ENCODE measurements around the gene PCMT1.
"Not testable (repeated sequence)": the region's sequence is repeated elsewhere in the genome, so short reads cannot be mapped to it uniquely, and the experiment has no call there.

PCMT1 gene

DNA sequence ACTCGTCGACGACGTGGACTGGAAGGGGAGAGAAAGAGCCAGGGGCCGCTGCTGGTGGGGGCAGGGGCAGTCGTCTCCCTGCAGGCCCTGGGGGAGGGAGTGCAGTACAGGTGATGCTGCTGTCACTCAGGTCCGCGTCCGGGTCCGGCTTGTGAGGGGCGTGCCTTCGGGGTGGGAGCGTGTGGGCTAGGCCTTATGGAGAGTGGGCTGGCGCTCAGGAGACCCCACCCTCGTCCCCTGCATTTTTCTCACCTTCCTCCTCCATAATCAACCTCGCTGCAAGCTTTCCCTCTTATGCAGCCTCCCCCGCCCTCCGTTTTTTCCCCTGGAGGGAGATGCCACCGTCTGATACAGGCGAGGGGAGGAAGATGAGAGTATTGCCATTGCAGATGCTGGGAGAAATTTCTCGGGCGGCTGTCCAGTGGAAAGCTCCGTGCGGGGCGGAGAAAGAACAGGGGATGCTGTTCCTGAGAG is 632 bp downstream of the PCMT1 start:
- peak overlapping the region; percentile 75 for H3K4me3 ChIP-seq (ENCODE audit: low read depth, low read length)
- TF ChIP-seq, protein P1, sequence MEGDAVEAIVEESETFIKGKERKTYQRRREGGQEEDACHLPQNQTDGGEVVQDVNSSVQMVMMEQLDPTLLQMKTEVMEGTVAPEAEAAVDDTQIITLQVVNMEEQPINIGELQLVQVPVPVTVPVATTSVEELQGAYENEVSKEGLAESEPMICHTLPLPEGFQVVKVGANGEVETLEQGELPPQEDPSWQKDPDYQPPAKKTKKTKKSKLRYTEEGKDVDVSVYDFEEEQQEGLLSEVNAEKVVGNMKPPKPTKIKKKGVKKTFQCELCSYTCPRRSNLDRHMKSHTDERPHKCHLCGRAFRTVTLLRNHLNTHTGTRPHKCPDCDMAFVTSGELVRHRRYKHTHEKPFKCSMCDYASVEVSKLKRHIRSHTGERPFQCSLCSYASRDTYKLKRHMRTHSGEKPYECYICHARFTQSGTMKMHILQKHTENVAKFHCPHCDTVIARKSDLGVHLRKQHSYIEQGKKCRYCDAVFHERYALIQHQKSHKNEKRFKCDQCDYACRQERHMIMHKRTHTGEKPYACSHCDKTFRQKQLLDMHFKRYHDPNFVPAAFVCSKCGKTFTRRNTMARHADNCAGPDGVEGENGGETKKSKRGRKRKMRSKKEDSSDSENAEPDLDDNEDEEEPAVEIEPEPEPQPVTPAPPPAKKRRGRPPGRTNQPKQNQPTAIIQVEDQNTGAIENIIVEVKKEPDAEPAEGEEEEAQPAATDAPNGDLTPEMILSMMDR (IDR thresholded peaks at IDR 0.05; ENCODE audit: borderline replicate concordance, insufficient read depth, low read depth, low read length) = no peak

DNA sequence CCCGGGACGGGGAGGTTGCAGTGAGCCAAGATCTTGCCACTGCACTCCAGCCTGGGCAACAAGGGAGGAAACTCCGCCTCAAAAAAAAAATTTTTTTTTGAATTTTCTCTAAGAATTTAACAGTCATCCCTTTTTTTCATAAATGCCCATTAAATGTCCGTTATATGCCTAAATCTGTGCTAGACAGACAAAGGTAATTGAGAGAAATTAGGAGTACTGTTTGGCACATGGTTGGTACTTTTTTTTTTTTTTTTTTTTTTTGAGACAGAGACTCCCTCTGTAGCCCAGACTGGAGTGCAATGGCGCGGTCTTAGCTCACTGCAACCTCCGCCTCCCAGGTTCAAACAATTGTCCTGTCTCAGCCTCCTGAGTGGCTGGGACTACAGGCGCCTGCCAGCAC is 1.7 kb downstream of the PCMT1 start:
- TF ChIP-seq, protein P1 (IDR thresholded peaks at IDR 0.05; ENCODE audit: borderline replicate concordance, insufficient read depth, low read depth, low read length) = no peak
- no peak overlapping the region for H3K4me3 ChIP-seq (ENCODE audit: low read depth, low read length)

DNA sequence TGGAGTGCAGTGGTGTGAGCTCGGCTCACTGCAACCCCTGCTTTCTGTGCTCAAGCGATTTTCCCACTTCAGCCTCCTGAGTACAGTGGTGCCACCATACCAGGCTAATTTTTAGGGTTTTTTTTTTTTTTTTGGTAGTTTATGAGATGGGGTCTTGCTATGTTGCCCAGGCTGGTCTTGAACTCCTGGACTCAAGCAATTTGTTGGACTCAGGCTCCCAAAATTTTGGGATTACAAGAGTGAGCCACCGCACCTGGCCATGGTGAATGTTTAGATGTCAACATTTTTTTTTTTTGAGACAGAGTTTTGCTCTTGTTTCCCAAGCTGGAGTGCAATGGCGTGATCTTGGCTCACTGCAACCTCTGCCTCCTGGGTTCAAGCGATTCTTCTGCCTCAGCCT is 2.4 kb downstream of the PCMT1 start:
- not testable (repeated sequence) for H3K4me3 ChIP-seq (ENCODE audit: low read depth, low read length)

DNA sequence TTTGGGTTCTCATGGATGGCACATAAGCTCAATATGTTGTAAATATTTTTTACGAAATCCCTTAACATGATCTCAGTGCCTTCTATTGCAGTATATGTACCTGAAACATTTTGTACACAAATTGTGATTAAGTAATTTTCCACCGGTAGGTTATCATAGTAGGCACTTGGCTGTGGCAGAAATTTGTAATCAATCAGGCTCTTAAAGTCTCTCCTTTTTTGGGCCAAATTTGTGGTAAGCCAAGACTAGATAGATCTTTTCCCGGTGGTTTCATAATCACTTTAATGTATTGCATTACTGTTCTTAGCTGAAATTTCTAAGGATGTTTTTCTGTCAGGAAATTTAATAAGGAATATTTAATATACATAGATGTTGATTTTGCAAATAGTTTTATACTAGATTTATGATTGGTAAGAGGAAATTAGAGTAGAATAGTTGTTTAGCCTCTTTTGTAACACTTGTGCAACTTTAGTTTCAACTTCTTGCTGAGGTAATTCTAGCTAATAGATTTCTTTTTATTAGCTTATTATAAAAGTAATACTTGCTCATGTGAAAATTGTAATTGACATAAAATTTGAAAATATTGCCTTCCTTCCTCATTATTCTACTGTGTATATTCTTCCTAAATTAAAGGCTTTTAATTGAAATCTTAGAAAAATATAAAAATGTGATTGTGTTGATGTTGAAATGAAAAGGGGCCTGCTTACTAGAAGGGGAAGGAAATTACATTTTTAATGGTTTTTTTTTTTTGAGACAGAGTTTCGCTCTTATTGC is 3.2 kb downstream of the PCMT1 start:
- no peak overlapping the region for H3K4me3 ChIP-seq (ENCODE audit: low read depth, low read length)
- TF ChIP-seq, protein P1 (IDR thresholded peaks at IDR 0.05; ENCODE audit: borderline replicate concordance, insufficient read depth, low read depth, low read length) = no peak

DNA sequence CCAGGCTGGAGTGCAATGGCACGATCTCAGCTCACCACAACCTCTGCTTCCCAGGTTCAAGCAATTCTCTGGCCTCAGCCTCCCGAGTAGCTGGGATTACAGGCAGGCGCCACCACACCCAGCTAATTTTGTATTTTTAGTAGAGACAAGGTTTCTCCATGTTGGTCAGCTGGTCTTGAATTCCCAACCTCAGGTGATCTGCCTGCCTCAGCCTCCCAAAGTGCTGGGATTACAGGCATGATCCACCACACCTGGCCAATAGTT is 3.8 kb downstream of the PCMT1 start:
- not testable (repeated sequence) for H3K4me3 ChIP-seq (ENCODE audit: low read depth, low read length)

DNA sequence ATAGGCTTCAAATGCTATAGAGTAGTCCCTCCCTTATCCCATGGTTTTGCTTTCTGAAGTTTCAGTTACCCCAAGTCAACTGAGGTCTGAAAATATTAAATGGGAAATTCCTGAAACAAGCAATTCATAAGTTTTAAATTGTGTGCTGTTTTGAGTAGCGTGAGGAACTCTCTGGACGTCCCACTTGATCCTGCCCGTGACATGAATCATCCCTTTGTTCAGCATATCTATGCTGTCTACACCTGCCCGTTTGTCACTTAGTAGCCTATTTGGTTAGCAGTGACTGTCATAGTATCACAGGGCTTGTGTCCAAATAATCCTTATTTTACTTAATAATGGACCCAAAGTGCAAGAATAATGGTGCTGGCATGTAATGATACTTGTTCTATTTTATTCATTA is 5.0 kb downstream of the PCMT1 start:
- no peak overlapping the region for H3K4me3 ChIP-seq (ENCODE audit: low read depth, low read length)
- TF ChIP-seq, protein P1 (IDR thresholded peaks at IDR 0.05; ENCODE audit: borderline replicate concordance, insufficient read depth, low read depth, low read length) = no peak

DNA sequence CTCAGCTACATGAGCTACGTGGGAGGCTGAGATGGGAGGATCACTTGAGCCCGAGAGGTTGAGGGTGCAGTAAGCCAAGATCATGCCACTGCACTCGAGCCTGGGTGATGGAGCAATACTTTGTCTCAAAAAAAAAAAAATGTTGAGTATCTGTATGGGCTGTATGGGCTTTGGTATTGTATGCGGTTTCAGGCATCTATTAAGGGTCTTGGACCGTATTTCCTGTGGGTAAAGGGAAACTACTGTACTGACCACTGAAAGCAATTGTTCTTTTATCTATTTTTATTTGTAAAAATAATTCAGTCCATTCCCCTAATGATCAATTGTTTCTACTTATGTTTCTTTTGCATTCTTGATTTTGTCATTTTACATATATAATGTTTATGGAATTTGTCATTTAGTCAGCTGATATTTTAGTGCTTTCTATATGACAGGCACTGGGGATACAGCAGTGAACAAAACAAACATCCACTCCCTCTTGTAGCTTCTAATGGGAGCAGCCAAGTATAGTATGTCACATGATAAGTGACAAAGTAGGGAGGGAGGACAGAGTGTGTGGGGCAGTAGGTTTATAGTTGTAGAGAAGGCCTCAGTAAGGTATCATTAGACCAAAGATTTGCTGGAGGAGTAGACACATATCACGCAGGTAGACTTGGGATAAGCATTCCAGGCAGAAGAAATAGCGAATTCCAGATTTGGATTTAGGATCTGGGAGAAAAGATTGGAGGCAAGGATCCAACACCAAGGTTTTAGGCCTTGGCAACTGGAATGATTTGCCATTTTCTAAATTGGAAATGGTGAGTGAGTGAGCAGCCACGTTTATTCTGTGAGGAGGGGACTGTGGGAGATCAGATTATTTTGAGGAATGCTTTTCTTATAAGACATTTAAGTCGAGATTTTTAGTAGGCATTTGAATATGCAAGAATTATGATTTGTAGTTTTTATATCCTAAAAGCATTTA is 6.0 kb downstream of the PCMT1 start:
- H3K4me3 ChIP-seq (ENCODE audit: low read depth, low read length) = no peak overlapping the region
- TF ChIP-seq, protein P1 (IDR thresholded peaks at IDR 0.05; ENCODE audit: borderline replicate concordance, insufficient read depth, low read depth, low read length) = no peak

DNA sequence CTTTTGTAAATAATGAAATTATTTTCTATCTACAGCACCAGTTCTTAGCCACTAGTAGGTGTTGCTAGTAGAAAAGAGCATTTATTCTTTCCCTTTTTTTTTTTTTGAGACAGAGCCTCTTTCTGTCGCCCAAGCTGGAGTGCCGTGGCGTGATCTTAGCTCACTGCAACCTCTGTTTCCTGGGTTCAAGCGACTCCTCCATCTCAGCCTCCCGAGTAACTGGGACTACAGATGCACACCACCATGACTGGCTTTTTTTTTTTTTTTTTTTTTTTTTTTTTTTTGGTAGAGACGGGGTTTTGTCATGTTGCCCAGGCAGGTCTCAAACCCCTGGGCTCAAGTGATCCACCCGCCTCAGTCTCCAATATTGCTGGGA is 6.7 kb downstream of the PCMT1 start:
- no peak overlapping the region for H3K4me3 ChIP-seq (ENCODE audit: low read depth, low read length)
- TF ChIP-seq, protein P1 (IDR thresholded peaks at IDR 0.05; ENCODE audit: borderline replicate concordance, insufficient read depth, low read depth, low read length) = no peak
